Parathyroid adenoma (tissue), 2 donors: ENCODE measurements around the gene NFIC.
"Not testable (repeated sequence)": the region's sequence is repeated elsewhere in the genome, so short reads cannot be mapped to it uniquely, and the experiment has no call there.

Experiments used
- H2AFZ ChIP-seq: fragments of 300-600 bp; sonication (generic); one replicate; pipeline ENCODE4 v1.7.0; 2017; ENCODE audit warnings: antibody characterized with exemption, mild to moderate bottlenecking
- H3K27ac ChIP-seq: fragments of 300-600 bp; sonication (generic); one replicate; pipeline ENCODE4 v1.7.0; 2017
- H3K27me3 ChIP-seq: fragments of 300-600 bp; sonication (generic); one replicate; pipeline ENCODE4 v1.7.0; 2017; ENCODE audit warnings: low read length; ENCODE audit not compliant: control insufficient read depth, insufficient read depth
- H3K36me3 ChIP-seq: fragments of 300-600 bp; sonication (generic); one replicate; pipeline ENCODE4 v1.7.0; 2017; ENCODE audit warnings: low read length; ENCODE audit not compliant: control insufficient read depth, insufficient read depth
- H3K4me1 ChIP-seq: fragments of 300-600 bp; sonication (generic); one replicate; pipeline ENCODE4 v1.7.0; 2017; ENCODE audit warnings: control low read depth
- H3K4me2 ChIP-seq: fragments of 300-600 bp; sonication (generic); one replicate; pipeline ENCODE4 v1.7.0; 2017; ENCODE audit warnings: low read length
- H3K4me3 ChIP-seq: fragments of 300-600 bp; sonication (generic); one replicate; pipeline ENCODE4 v1.7.0; 2017; ENCODE audit warnings: low read depth, low read length
- H3K79me2 ChIP-seq: fragments of 300-600 bp; sonication (generic); one replicate; pipeline ENCODE4 v1.7.0; 2017; ENCODE audit warnings: control low read depth
- H3K9ac ChIP-seq: fragments of 300-600 bp; sonication (generic); one replicate; pipeline ENCODE4 v1.7.0; 2017; ENCODE audit warnings: mild to moderate bottlenecking
- H3K9me3 ChIP-seq: fragments of 300-600 bp; sonication (generic); one replicate; pipeline ENCODE4 v1.7.0; 2017; ENCODE audit warnings: low read length; ENCODE audit not compliant: control insufficient read depth
- CTCF ChIP-seq: fragments of 300-600 bp; sonication (generic); IDR thresholded peaks from one replicate; pipeline ENCODE4 v1.7.0; 2017; ENCODE audit warnings: antibody characterized with exemption, mild to moderate bottlenecking
- donor health status: primary hyperparathyroidism.

NFIC gene

GRCh38 chr19:3415695-3416094 lies 49.3 kb downstream of the NFIC start:
- no peak overlapping the region for H2AFZ ChIP-seq
- no peak overlapping the region for H3K4me3 ChIP-seq
- no peaks in the 10 kb centered on the region for H3K27me3 ChIP-seq
- H3K27ac ChIP-seq: no peak overlapping the region
- no peak overlapping the region for H3K9ac ChIP-seq
- no peak overlapping the region for H3K4me2 ChIP-seq
- peaks cover 4% of the 10 kb centered on the region for H3K4me1 ChIP-seq
- no peaks in the 10 kb centered on the region for H3K9me3 ChIP-seq
- peaks cover 13% of the 10 kb centered on the region for H3K79me2 ChIP-seq
- no peak for TF ChIP-seq CTCF
- H3K36me3 ChIP-seq: no peaks in the 10 kb centered on the region

GRCh38 chr19:3420244-3420755 lies 53.9 kb downstream of the NFIC start:
- no peaks in the 10 kb centered on the region for H3K9me3 ChIP-seq
- peaks cover 23% of the 10 kb centered on the region for H3K79me2 ChIP-seq
- H3K27ac ChIP-seq: no peak overlapping the region
- H3K27me3 ChIP-seq: no peaks in the 10 kb centered on the region
- H3K4me2 ChIP-seq: no peak overlapping the region
- no peak overlapping the region for H3K9ac ChIP-seq
- H2AFZ ChIP-seq: no peak overlapping the region
- H3K4me1 ChIP-seq: peaks cover 10% of the 10 kb centered on the region
- H3K36me3 ChIP-seq: no peaks in the 10 kb centered on the region
- no peak for TF ChIP-seq CTCF
- H3K4me3 ChIP-seq: no peak overlapping the region

GRCh38 chr19:3420909-3421619 lies 54.7 kb downstream of the NFIC start:
- H3K9me3 ChIP-seq: no peaks in the 10 kb centered on the region
- H3K79me2 ChIP-seq: peaks cover 22% of the 10 kb centered on the region
- no peak for TF ChIP-seq CTCF
- no peaks in the 10 kb centered on the region for H3K36me3 ChIP-seq
- peaks cover 10% of the 10 kb centered on the region for H3K4me1 ChIP-seq
- H3K27me3 ChIP-seq: no peaks in the 10 kb centered on the region
- no peak overlapping the region for H2AFZ ChIP-seq
- no peak overlapping the region for H3K27ac ChIP-seq
- H3K4me2 ChIP-seq: no peak overlapping the region
- H3K4me3 ChIP-seq: no peak overlapping the region
- no peak overlapping the region for H3K9ac ChIP-seq

GRCh38 chr19:3421656-3422055 lies 55.3 kb downstream of the NFIC start:
- H3K9ac ChIP-seq, H3K36me3 ChIP-seq, H2AFZ ChIP-seq, H3K9me3 ChIP-seq, H3K4me2 ChIP-seq, H3K4me3 ChIP-seq, H3K27ac ChIP-seq, H3K27me3 ChIP-seq: not testable (repeated sequence)
- Histone ChIP-seq H3K4me1 (peaks cover 10% of the 10 kb centered on the region), H3K79me2 (peaks cover 27% of the 10 kb centered on the region)

- no peak overlapping the region for H3K4me3 ChIP-seq
- H2AFZ ChIP-seq: no peak overlapping the region
- peaks cover 6% of the 10 kb centered on the region for H3K4me1 ChIP-seq
- no peak overlapping the region for H3K9ac ChIP-seq
- no peaks in the 10 kb centered on the region for H3K27me3 ChIP-seq
- TF ChIP-seq CTCF: no peak
- no peaks in the 10 kb centered on the region for H3K36me3 ChIP-seq
- H3K27ac ChIP-seq: no peak overlapping the region
- no peaks in the 10 kb centered on the region for H3K9me3 ChIP-seq
- no peak overlapping the region for H3K4me2 ChIP-seq
- H3K79me2 ChIP-seq: peaks cover 29% of the 10 kb centered on the region
Measured at GRCh38 chr19:3423183-3423829, 56.9 kb downstream of the NFIC start.
